ENCODE results near the gene SLC30A7.
A peak's percentile ranks its signal among the peaks of the same experiment; 100 is the strongest.
"Not testable (repeated sequence)": the region's sequence is repeated elsewhere in the genome, so short reads cannot be mapped to it uniquely, and the experiment has no call there.

SLC30A7 gene

GRCh38 chr1:100892554-100892953, 3.3 kb upstream of the SLC30A7 start:
- DNase-seq: no peak

GRCh38 chr1:100893718-100894117, 2.2 kb upstream of the SLC30A7 start:
- no peak for DNase-seq

- DNase-seq: peak; percentile 62
These were observed 1.0 kb upstream of the SLC30A7 start, which contains the start of gene EXTL2 for GRCh38 chr1:100894603-100895539. EXTL2 (minus strand) TSS chr1:100894842; CDS start chr1:100888757, 6,085 bp downstream.

GRCh38 chr1:100896481-100896982, 642 bp downstream of the SLC30A7 start:
- peak; percentile 40 for DNase-seq

- no peak for DNase-seq
These were observed 6.5 kb downstream of the SLC30A7 start for GRCh38 chr1:100902365-100902764.

GRCh38 chr1:100903777-100904176, 7.9 kb downstream of the SLC30A7 start:
- DNase-seq: no peak

- no peak for DNase-seq
These were observed 8.6 kb downstream of the SLC30A7 start for GRCh38 chr1:100904528-100904927.

GRCh38 chr1:100905181-100905580, 9.3 kb downstream of the SLC30A7 start:
- no peak for DNase-seq

GRCh38 chr1:100907887-100908286, 12.0 kb downstream of the SLC30A7 start:
- DNase-seq: no peak

- DNase-seq: no peak
These were observed 13.1 kb downstream of the SLC30A7 start for GRCh38 chr1:100909018-100909417.

- no peak for DNase-seq
These were observed 16.1 kb downstream of the SLC30A7 start for GRCh38 chr1:100912019-100912418.

GRCh38 chr1:100921110-100921706, 25.3 kb downstream of the SLC30A7 start:
- DNase-seq: peak; percentile 34

- no peak for DNase-seq
These were observed 28.3 kb downstream of the SLC30A7 start for GRCh38 chr1:100924212-100924611.

GRCh38 chr1:100924991-100925390, 29.1 kb downstream of the SLC30A7 start:
- DNase-seq: no peak

- no peak for DNase-seq
These were observed 30.4 kb downstream of the SLC30A7 start for GRCh38 chr1:100926240-100926639.

GRCh38 chr1:100927276-100927675, 31.4 kb downstream of the SLC30A7 start:
- DNase-seq: no peak

GRCh38 chr1:100928128-100928527, 32.2 kb downstream of the SLC30A7 start:
- DNase-seq: peak; percentile 39

- no peak for DNase-seq
These were observed 34.6 kb downstream of the SLC30A7 start for GRCh38 chr1:100930494-100930893.

- no peak for DNase-seq
These were observed 35.8 kb downstream of the SLC30A7 start for GRCh38 chr1:100931716-100932115.

- not testable (repeated sequence) for DNase-seq
These were observed 37.7 kb downstream of the SLC30A7 start for GRCh38 chr1:100933555-100933954.

- peak; percentile 69 for DNase-seq
These were observed 40.5 kb downstream of the SLC30A7 start for GRCh38 chr1:100936194-100936967.

GRCh38 chr1:100941098-100941527, 45.2 kb downstream of the SLC30A7 start:
- peak; percentile 53 for DNase-seq
